K562 (cell line): Measurements from ENCODE around the gene RAB5A. TPM values are rescaled to one million over a fixed set of nuclear protein-coding genes. Genes with fewer than 3 reads are reported as not detected.

ENCODE experiments used
- CEBPG ChIP-seq, 3 experiments: fragments of 200-800 bp in 1 of 3; sonication (Bioruptor generic) in 1 of 3; sonication (generic) in 1 of 3; formaldehyde crosslinking in 1 of 3; IDR thresholded peaks in 2 of 3; conservative IDR thresholded peaks in 1 of 3; 2 replicates each; pipeline versions ENCODE4 v1.6.1 to v1.8.0; 2016 to 2022; ENCODE audit warnings: missing compliant biosample characterization in 2 of 3, missing genetic modification characterization in 2 of 3, mild to moderate bottlenecking in 1 of 3, missing genetic modification reagents in 1 of 3
- MEF2A ChIP-seq: IDR thresholded peaks from 2 replicates; pipeline ENCODE4 v1.6.1; 2011; ENCODE audit warnings: low read depth, mild to moderate bottlenecking, low read length, moderate library complexity; ENCODE audit not compliant: control insufficient read depth
- NONO ChIP-seq, 2 experiments: fragments of 200-400 bp in 1 of 2; fragments of 450-650 bp in 1 of 2; formaldehyde crosslinking in 1 of 2; IDR thresholded peaks; 2 replicates each; pipeline ENCODE4 v1.6.1; 2017; ENCODE audit warnings: low read depth in 2 of 2, mild to moderate bottlenecking in 2 of 2, moderate library complexity in 2 of 2, low read length in 1 of 2
- PHF8 ChIP-seq: fragments of 200-600 bp; sonication (generic); IDR thresholded peaks from 2 replicates; pipeline ENCODE4 v1.6.1; 2012; ENCODE audit warnings: mixed run types, mild to moderate bottlenecking, inconsistent platforms, low read length, moderate library complexity, borderline replicate concordance
- ZBTB7A ChIP-seq: IDR thresholded peaks from 2 replicates; pipeline ENCODE4 v1.6.1; 2011; ENCODE audit warnings: low read depth, mild to moderate bottlenecking, low read length, moderate library complexity, borderline replicate concordance; ENCODE audit not compliant: control insufficient read depth
- ZEB2 ChIP-seq: fragments of 450-650 bp; IDR thresholded peaks from 2 replicates; pipeline ENCODE4 v1.6.1; 2016
- ZNF12 ChIP-seq: sonication (generic); formaldehyde crosslinking; IDR thresholded peaks from 2 replicates; pipeline ENCODE4 v1.4.0; 2020; ENCODE audit warnings: mild to moderate bottlenecking, missing genetic modification reagents
- ZNF224 ChIP-seq: sonication (generic); formaldehyde crosslinking; IDR thresholded peaks from 2 replicates; pipeline ENCODE4 v1.8.0; 2022; ENCODE audit warnings: mild to moderate bottlenecking, missing genetic modification reagents
- ZNF408 ChIP-seq: fragments of 250-450 bp; sonication (Bioruptor Pico); IDR thresholded peaks from 2 replicates; pipeline ENCODE4 v1.4.0; 2020; ENCODE audit warnings: low read depth, mild to moderate bottlenecking, moderate library complexity
- ZNF57 ChIP-seq: fragments of 450-650 bp; formaldehyde crosslinking; IDR thresholded peaks from 2 replicates; pipeline ENCODE4 v1.4.0; 2020; ENCODE audit warnings: mild to moderate bottlenecking, moderate library complexity
- ZNF766 ChIP-seq: fragments of 200-800 bp; sonication (Bioruptor generic); conservative IDR thresholded peaks from 2 replicates; pipeline ENCODE4 v1.6.1; 2016; ENCODE audit warnings: missing genetic modification characterization, missing compliant biosample characterization
- polyA plus RNA-seq, 8 experiments: library from polyadenylated mRNA; depleted of rRNA in 4 of 8; stranded (reverse) in 5 of 8; unstranded in 3 of 8; fragments of >200 nt; fragmentation: Nextera tagmentation in 2 of 8; fragmentation: Illumina TruSeq in 1 of 8; extraction: Ambion mirVana in 2 of 8; extraction: Trizol in 1 of 8; gene quantifications; 2 replicates each; pipeline versions ENCODE4 v1.2.1 to v1.2.3, GENCODE V29; 2011 to 2014; ENCODE audit warnings: inconsistent platforms in 1 of 8, missing spikeins in 1 of 8
- total RNA-seq, 7 experiments: library from RNA; depleted of rRNA in 6 of 7; stranded (reverse); fragments of >200 nt in 6 of 7; fragmentation: Illumina TruSeq in 2 of 7; extraction: Trizol in 2 of 7; gene quantifications; 2 replicates each; pipeline versions ENCODE4 v1.2.1 to v1.2.3, GENCODE V29; 2011 to 2021; ENCODE audit warnings: low replicate concordance in 1 of 7
- TF ChIP-seq, protein P1 (sequence below): fragments of 450-650 bp; IDR thresholded peaks from 2 replicates; pipeline ENCODE4 v1.7.1; 2018; ENCODE audit warnings: mild to moderate bottlenecking, low read depth; ENCODE audit not compliant: partially characterized antibody
- TF ChIP-seq, protein P2 (sequence below): sonication (generic); formaldehyde crosslinking; IDR thresholded peaks from 2 replicates; pipeline ENCODE4 v1.8.1; 2023; ENCODE audit warnings: mild to moderate bottlenecking, missing genetic modification reagents, moderate library complexity
- TF ChIP-seq, protein P3 (sequence below), 2 experiments: IDR thresholded peaks; 2 replicates each; pipeline ENCODE4 v1.6.1; 2012; ENCODE audit warnings: improper control_type of control experiment in 2 of 2, low read depth in 2 of 2, low read length in 2 of 2, borderline replicate concordance in 1 of 2
- TF ChIP-seq, protein P4 (sequence below): sonication (generic); formaldehyde crosslinking; IDR thresholded peaks from 2 replicates; pipeline ENCODE4 v1.8.0; 2022; ENCODE audit warnings: mild to moderate bottlenecking, missing genetic modification reagents

RAB5A gene
- total and polyA plus RNA-seq, 9 of the 15 experiments (the other 6 are each of a cell fraction or from before 2014, with no cell fraction given) = 28.3 to 64.2 (median 49.0) TPM

DNA sequence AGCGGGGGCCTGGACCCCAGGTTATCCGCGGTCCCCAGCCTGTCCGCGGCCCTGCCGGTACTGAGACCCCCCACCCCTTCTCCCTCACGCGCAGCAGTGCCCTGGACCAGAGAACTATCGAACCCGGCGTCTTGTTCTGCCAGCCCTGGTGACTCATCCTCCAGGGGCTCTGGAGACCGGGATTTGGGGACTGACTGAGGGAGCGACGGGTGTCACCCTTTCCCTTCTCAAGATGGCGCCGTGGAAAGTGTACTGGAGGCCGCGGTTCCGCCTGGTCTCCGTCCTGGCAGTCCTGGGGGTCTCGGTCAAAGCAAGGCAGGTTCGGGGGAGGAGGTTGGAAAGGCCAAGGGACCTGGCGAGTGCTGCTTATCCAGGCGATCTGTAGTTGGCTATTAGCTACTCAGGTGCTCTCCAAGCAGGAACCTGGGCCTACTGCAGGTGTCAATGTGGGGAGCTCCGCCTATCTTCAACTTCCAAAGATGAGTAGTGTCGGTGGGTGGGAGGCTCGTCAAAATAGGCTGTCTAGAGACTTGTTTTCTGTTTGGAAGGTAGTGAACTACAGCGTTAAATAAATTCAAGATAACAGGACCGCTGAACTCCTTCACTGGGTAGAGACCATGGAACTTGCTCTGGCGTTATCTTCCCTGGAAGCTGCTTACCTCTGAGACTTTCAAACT lies 790 bp downstream of the RAB5A start (continued):
- TF ChIP-seq, protein P1, sequence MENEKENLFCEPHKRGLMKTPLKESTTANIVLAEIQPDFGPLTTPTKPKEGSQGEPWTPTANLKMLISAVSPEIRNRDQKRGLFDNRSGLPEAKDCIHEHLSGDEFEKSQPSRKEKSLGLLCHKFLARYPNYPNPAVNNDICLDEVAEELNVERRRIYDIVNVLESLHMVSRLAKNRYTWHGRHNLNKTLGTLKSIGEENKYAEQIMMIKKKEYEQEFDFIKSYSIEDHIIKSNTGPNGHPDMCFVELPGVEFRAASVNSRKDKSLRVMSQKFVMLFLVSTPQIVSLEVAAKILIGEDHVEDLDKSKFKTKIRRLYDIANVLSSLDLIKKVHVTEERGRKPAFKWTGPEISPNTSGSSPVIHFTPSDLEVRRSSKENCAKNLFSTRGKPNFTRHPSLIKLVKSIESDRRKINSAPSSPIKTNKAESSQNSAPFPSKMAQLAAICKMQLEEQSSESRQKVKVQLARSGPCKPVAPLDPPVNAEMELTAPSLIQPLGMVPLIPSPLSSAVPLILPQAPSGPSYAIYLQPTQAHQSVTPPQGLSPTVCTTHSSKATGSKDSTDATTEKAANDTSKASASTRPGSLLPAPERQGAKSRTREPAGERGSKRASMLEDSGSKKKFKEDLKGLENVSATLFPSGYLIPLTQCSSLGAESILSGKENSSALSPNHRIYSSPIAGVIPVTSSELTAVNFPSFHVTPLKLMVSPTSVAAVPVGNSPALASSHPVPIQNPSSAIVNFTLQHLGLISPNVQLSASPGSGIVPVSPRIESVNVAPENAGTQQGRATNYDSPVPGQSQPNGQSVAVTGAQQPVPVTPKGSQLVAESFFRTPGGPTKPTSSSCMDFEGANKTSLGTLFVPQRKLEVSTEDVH = no peak
- TF ChIP-seq, protein P2, sequence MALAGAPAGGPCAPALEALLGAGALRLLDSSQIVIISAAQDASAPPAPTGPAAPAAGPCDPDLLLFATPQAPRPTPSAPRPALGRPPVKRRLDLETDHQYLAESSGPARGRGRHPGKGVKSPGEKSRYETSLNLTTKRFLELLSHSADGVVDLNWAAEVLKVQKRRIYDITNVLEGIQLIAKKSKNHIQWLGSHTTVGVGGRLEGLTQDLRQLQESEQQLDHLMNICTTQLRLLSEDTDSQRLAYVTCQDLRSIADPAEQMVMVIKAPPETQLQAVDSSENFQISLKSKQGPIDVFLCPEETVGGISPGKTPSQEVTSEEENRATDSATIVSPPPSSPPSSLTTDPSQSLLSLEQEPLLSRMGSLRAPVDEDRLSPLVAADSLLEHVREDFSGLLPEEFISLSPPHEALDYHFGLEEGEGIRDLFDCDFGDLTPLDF (CRISPR knock-in tag) = no peak
- TF ChIP-seq CEBPG (CRISPR knock-in tag; IDR thresholded peaks at IDR 0.05) = 0 out of 2 replicates have a peak, but pooled peaks have one; percentile 19
- no peak for TF ChIP-seq CEBPG (tag; conservative IDR thresholded peaks at IDR 0.05 in 1 of 2, IDR thresholded peaks at IDR 0.05 in 1 of 2)
- TF ChIP-seq, protein P3, sequence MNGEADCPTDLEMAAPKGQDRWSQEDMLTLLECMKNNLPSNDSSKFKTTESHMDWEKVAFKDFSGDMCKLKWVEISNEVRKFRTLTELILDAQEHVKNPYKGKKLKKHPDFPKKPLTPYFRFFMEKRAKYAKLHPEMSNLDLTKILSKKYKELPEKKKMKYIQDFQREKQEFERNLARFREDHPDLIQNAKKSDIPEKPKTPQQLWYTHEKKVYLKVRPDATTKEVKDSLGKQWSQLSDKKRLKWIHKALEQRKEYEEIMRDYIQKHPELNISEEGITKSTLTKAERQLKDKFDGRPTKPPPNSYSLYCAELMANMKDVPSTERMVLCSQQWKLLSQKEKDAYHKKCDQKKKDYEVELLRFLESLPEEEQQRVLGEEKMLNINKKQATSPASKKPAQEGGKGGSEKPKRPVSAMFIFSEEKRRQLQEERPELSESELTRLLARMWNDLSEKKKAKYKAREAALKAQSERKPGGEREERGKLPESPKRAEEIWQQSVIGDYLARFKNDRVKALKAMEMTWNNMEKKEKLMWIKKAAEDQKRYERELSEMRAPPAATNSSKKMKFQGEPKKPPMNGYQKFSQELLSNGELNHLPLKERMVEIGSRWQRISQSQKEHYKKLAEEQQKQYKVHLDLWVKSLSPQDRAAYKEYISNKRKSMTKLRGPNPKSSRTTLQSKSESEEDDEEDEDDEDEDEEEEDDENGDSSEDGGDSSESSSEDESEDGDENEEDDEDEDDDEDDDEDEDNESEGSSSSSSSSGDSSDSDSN (IDR thresholded peaks at IDR 0.05; ENCODE audit: borderline replicate concordance in 1 of 2, low read depth in 2 of 2, low read length in 2 of 2) = peak in 1 of 2 experiments; percentile 56; a peak in 1 of 4 replicates
- TF ChIP-seq MEF2A = no peak
- peak; percentile 70 for TF ChIP-seq ZBTB7A
- no peak for TF ChIP-seq ZNF57
- peak; percentile 60; the same call in 1 of the 2 replicates for TF ChIP-seq PHF8
- TF ChIP-seq ZNF12 (CRISPR knock-in tag) = no peak; the same call in 1 of the 2 replicates
- TF ChIP-seq ZNF224 (CRISPR knock-in tag) = no peak
- TF ChIP-seq ZNF766 (CRISPR knock-in tag) = no peak
- TF ChIP-seq ZEB2 = peak; percentile 67
- TF ChIP-seq, protein P4, sequence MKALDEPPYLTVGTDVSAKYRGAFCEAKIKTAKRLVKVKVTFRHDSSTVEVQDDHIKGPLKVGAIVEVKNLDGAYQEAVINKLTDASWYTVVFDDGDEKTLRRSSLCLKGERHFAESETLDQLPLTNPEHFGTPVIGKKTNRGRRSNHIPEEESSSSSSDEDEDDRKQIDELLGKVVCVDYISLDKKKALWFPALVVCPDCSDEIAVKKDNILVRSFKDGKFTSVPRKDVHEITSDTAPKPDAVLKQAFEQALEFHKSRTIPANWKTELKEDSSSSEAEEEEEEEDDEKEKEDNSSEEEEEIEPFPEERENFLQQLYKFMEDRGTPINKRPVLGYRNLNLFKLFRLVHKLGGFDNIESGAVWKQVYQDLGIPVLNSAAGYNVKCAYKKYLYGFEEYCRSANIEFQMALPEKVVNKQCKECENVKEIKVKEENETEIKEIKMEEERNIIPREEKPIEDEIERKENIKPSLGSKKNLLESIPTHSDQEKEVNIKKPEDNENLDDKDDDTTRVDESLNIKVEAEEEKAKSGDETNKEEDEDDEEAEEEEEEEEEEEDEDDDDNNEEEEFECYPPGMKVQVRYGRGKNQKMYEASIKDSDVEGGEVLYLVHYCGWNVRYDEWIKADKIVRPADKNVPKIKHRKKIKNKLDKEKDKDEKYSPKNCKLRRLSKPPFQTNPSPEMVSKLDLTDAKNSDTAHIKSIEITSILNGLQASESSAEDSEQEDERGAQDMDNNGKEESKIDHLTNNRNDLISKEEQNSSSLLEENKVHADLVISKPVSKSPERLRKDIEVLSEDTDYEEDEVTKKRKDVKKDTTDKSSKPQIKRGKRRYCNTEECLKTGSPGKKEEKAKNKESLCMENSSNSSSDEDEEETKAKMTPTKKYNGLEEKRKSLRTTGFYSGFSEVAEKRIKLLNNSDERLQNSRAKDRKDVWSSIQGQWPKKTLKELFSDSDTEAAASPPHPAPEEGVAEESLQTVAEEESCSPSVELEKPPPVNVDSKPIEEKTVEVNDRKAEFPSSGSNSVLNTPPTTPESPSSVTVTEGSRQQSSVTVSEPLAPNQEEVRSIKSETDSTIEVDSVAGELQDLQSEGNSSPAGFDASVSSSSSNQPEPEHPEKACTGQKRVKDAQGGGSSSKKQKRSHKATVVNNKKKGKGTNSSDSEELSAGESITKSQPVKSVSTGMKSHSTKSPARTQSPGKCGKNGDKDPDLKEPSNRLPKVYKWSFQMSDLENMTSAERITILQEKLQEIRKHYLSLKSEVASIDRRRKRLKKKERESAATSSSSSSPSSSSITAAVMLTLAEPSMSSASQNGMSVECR (CRISPR knock-in tag) = peak; percentile 63
- no peak for TF ChIP-seq ZNF408
- TF ChIP-seq NONO (IDR thresholded peaks at IDR 0.05; ENCODE audit: low read depth in 2 of 2, low read length in 1 of 2) = no peak
